HG03064 (cell line): Measurements from ENCODE around the gene TCEAL1.

Experiments used
- ATAC-seq: cut with Tn5 transposase; IDR thresholded peaks from one replicate; pipeline ENCODE4 v1.9.1; 2021; ENCODE audit warnings: low read depth; ENCODE audit not compliant: unreplicated experiment

The TCEAL1 gene

GRCh38 chrX:103674531-103675454, 46.0 kb downstream of the TCEAL1 start:
- ATAC-seq = no peak

GRCh38 chrX:103678199-103678993, 49.6 kb downstream of the TCEAL1 start:
- no peak for ATAC-seq
